H1 (cell line): ENCODE data around the gene KRCC1.
"Not testable (repeated sequence)": the region's sequence is repeated elsewhere in the genome, so short reads cannot be mapped to it uniquely, and the experiment has no call there.

Experiments used
- ASH2L ChIP-seq: fragments of 200-600, 300-600 bp; sonication (generic); IDR thresholded peaks from one replicate; pipeline ENCODE4 v1.7.1; 2017; ENCODE audit warnings: low read length
- CEBPB ChIP-seq: IDR thresholded peaks from 2 replicates; pipeline ENCODE4 v1.6.1; 2012; ENCODE audit warnings: low read depth, low read length
- CHD1 ChIP-seq: IDR thresholded peaks from 2 replicates; pipeline ENCODE4 v1.6.1; 2012; ENCODE audit warnings: low read depth, low read length, improper control_type of control experiment
- CTCF ChIP-seq, 3 experiments: IDR thresholded peaks; 1 replicate in 2 of 3; 2 replicates in 1 of 3; pipeline versions ENCODE4 v1.5.1 to v1.6.1; 2011; ENCODE audit warnings: low read length in 3 of 3, mild to moderate bottlenecking in 3 of 3, inconsistent platforms in 2 of 3, low read depth in 1 of 3, moderate library complexity in 1 of 3; ENCODE audit not compliant: insufficient read depth in 1 of 3; ENCODE audit errors: control extremely low read depth in 1 of 3
- EGR1 ChIP-seq: IDR thresholded peaks from 2 replicates; pipeline ENCODE4 v1.6.1; 2011; ENCODE audit warnings: low read depth, low read length, borderline replicate concordance
- EZH2 ChIP-seq: fragments of 200-600 bp; sonication (generic); IDR thresholded peaks from 2 replicates; pipeline ENCODE4 v1.7.1; 2012; ENCODE audit warnings: low read depth, mild to moderate bottlenecking, moderate library complexity, low read length, inconsistent platforms; ENCODE audit not compliant: severe bottlenecking
- GTF2F1 ChIP-seq: IDR thresholded peaks from 2 replicates; pipeline ENCODE4 v1.6.1; 2012; ENCODE audit warnings: low read depth, low read length, improper control_type of control experiment, borderline replicate concordance
- JUND ChIP-seq: IDR thresholded peaks from 2 replicates; pipeline ENCODE4 v1.6.1; 2011; ENCODE audit warnings: mild to moderate bottlenecking, improper control_type of control experiment, low read length
- MAX ChIP-seq: IDR thresholded peaks from 2 replicates; pipeline ENCODE4 v1.6.1; 2012; ENCODE audit warnings: inconsistent platforms
- PHF8 ChIP-seq: fragments of 200-600 bp; sonication (generic); conservative IDR thresholded peaks from 2 replicates; pipeline ENCODE4 v1.7.1; 2012; ENCODE audit warnings: low read depth, mild to moderate bottlenecking, inconsistent platforms, low read length, moderate library complexity
- SIX5 ChIP-seq: IDR thresholded peaks from 2 replicates; pipeline ENCODE4 v1.6.1; 2011; ENCODE audit warnings: mild to moderate bottlenecking, low read depth, low read length
- YY1 ChIP-seq: IDR thresholded peaks from 2 replicates; pipeline ENCODE4 v1.6.1; 2011; ENCODE audit warnings: low read depth, mild to moderate bottlenecking, low read length

DNA sequence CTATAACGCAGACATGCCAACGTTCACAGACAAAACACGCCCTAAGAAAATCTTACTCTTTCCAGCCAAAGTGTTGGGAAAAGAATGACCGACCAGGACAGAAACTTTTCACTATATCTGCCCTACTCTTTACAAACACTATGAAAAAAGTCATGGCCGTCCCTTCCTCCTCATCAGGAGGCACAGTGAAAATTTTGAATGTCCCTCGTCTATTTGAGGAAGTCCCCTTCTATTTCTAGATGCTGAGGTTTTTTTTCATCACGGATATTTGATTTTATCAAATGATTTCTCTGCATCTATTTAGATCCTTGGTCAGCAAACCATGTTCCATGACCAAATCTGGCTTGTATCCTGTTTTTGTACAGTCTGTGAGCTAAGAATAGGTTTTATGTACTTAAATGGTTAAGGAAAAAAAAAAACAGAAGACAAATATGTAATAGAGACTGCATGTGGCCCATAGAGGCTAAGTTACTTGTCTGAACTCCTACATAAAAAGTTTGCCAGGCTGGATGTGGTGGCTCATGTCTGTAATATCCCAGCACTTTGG is 61.2 kb downstream of the KRCC1 start:
- not testable (repeated sequence) for TF ChIP-seq CEBPB; CHD1; YY1; SIX5; CTCF (IDR thresholded peaks at IDR 0.05; ENCODE audit: control extremely low read depth in 1 of 3, insufficient read depth in 1 of 3, low read depth in 1 of 3, low read length in 3 of 3); MAX; PHF8; GTF2F1; EZH2; JUND; ASH2L; EGR1
